Kidney (tissue), 14 donors: ENCODE results near the gene KRTAP5-6. TPM values are rescaled to one million over a fixed set of nuclear protein-coding genes. Genes with fewer than 3 reads are reported as not detected.

ENCODE experiments used
- DNase-seq, 5 donors: peaks; one replicate each; pipeline ENCODE4 v3.0.0-alpha.2; 2013 to 2020
- FAIRE-seq: peaks from 2 replicates; lab custom pipeline; 2012; peaks lifted over from hg19 to GRCh38; lab: Jason Lieb, UNC
- H3K27ac ChIP-seq, 2 donors: one replicate each; pipeline ENCODE4 v1.7.0; 2013; ENCODE audit warnings: low read depth in 2 of 2, low read length in 2 of 2, inconsistent platforms in 1 of 2
- H3K27me3 ChIP-seq: one replicate; pipeline ENCODE4 v1.7.1; 2013; ENCODE audit warnings: low read length, inconsistent platforms; ENCODE audit not compliant: control insufficient read depth, insufficient read depth
- H3K36me3 ChIP-seq, 3 donors: one replicate each; pipeline versions ENCODE4 v1.7.0 to v1.7.1; 2013; ENCODE audit warnings: low read length in 3 of 3, control low read depth in 1 of 3, inconsistent platforms in 1 of 3; ENCODE audit not compliant: insufficient read depth in 3 of 3, control insufficient read depth in 2 of 3
- H3K4me1 ChIP-seq, 3 donors: one replicate each; pipeline versions ENCODE4 v1.7.0 to v1.7.1; 2013; ENCODE audit warnings: low read length in 3 of 3, inconsistent platforms in 1 of 3, low read depth in 1 of 3; ENCODE audit not compliant: control insufficient read depth in 2 of 3, insufficient read depth in 2 of 3
- H3K4me3 ChIP-seq, 3 donors: one replicate each; pipeline versions ENCODE4 v1.7.0 to v1.8.1; 2013; ENCODE audit warnings: low read length in 3 of 3, control low read depth in 1 of 3, inconsistent platforms in 1 of 3
- H3K9ac ChIP-seq, 3 donors: one replicate each; pipeline versions ENCODE4 v1.7.0 to v1.7.1; 2013; ENCODE audit warnings: low read length in 3 of 3, control low read depth in 1 of 3, inconsistent platforms in 1 of 3
- H3K9me3 ChIP-seq, 3 donors: one replicate each; pipeline versions ENCODE4 v1.7.0 to v1.7.1; 2013; ENCODE audit warnings: low read length in 3 of 3, control low read depth in 1 of 3, inconsistent platforms in 1 of 3; ENCODE audit not compliant: control insufficient read depth in 2 of 3, insufficient read depth in 1 of 3
- CTCF ChIP-seq: IDR thresholded peaks from 3 replicates; pipeline ENCODE4 v1.5.1; 2012; ENCODE audit warnings: mild to moderate bottlenecking, moderate library complexity, borderline replicate concordance; ENCODE audit not compliant: insufficient read depth; ENCODE audit errors: extremely low read depth
- intact Hi-C: fragments of 100-400 bp; cut with DNase I; formaldehyde crosslinking; loops from one replicate; pipeline ENCODE4 v1.11.1; 2022
- polyA plus RNA-seq: library from polyadenylated mRNA; stranded (reverse); fragments of 350-450 nt; fragmentation: Illumina TruSeq; extraction: RNeasy Lipid Tissue Mini Kit (QIAGEN cat#74804); gene quantifications from one replicate; pipeline ENCODE4 v1.2.3, GENCODE V29; 2014; ENCODE audit warnings: low read depth, low replicate concordance; ENCODE audit not compliant: insufficient read depth
- total RNA-seq: library from RNA; stranded (reverse); fragmentation: NEBNext Ultra II Directional; extraction: Animal tissue kit (Norgen Biotek cat#: 25700); gene quantifications from one replicate; pipeline ENCODE4 v1.2.1, GENCODE V29; 2021
- donor health status: control.
- donor health status: control.
- donor health status: control.
- donor health status: control.
- donor health status: control.
- donor health status: DM: yes; HTN: yes; CAD: no.
- donor health status: Normal renal cell carcinoma (clear cell type).

Gene KRTAP5-6
- total and polyA plus RNA-seq, 2 donors from 2014 or later = not detected

- Histone ChIP-seq H3K27ac (no peak overlapping the region), H3K4me1 (no peaks in the 10 kb centered on the region), H3K36me3 (no peaks in the 10 kb centered on the region), H3K9ac (no peak overlapping the region), H3K4me3 (no peak overlapping the region), H3K9me3 (peaks cover 2 to 8% (median 5%) of the 10 kb centered on the region in 3 donors), H3K27me3 (no peaks in the 10 kb centered on the region)
- FAIRE-seq (no peak), DNase-seq (peak in 1 of 5 donors; percentile 13)
- no peak for TF ChIP-seq CTCF
- intact Hi-C loops = no loop called here
Measured at GRCh38 chr11:1738380-1738779, 41.4 kb downstream of the KRTAP5-6 start.

DNA sequence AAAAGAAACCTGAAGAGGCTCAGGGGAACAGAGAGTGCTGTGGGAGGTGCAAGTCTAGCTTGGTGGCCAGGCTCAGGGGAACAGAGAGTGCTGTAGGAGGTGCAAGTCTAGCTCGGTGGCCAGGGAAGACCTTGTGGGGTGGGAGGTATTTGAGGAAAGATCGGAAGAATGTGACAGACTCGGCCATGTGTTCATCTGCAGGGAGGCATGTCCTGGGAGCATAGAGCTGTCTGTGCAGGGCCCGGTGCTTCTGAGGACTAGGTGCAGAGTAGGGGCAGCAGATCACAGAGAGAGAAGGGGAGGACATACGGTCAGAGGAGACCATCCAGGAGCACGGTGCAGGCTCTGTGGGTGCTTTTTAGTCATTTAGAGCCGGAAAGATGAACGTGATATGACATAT lies 42.6 kb downstream of the KRTAP5-6 start:
- H3K36me3 ChIP-seq = no peaks in the 10 kb centered on the region
- no peak overlapping the region for H3K4me3 ChIP-seq
- peaks cover 2 to 8% (median 5%) of the 10 kb centered on the region in 3 donors for H3K9me3 ChIP-seq
- intact Hi-C loops = no loop called here
- FAIRE-seq = no peak
- no peak for TF ChIP-seq CTCF
- DNase-seq = peak in 1 of 5 donors; percentile 11
- no peak overlapping the region for H3K9ac ChIP-seq
- H3K27me3 ChIP-seq = no peaks in the 10 kb centered on the region
- peaks cover 0 to 2% (median 2%) of the 10 kb centered on the region in 3 donors for H3K4me1 ChIP-seq
- no peak overlapping the region for H3K27ac ChIP-seq

DNA sequence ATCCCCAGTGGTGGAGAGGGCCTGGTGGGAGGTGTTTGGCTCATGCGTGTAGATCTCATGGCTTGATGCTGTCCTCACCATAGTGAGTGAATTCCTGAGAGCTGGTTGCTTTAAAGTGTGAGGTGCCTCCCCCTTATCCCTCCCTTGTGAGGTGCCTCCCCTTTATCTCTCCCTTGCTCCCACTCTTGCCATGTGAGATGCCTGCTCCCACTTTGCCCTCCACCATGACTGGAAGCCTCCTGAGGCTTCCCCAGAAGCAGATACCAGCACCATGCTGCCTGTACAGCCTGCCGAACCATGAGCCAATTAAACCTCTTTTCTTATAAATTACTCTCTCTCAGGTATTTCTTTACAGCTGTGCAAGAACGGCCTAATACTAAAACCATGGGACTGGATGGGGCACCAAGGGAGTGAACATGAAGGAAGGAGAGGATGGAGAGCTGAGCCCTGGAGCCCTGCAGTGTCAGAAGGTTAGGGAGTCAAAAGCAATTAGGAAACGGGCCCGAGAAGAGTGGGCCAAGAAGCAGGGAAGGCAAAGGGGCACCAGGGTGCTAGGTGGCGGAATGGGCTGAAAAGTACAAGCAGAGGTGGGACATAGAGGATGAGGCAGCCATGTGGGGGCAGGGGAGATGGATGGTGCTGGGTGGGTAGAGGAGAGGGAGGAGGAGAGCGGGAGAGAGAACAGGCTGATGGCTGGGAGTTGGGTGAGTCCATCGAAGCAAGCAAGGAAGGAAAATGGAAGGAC lies 44.0 kb downstream of the KRTAP5-6 start:
- Histone ChIP-seq H3K4me3 (no peak overlapping the region), H3K9me3 (peaks cover 3 to 8% (median 5%) of the 10 kb centered on the region in 3 donors), H3K27me3 (no peaks in the 10 kb centered on the region), H3K4me1 (peaks cover 0 to 16% (median 4%) of the 10 kb centered on the region in 3 donors), H3K27ac (no peak overlapping the region), H3K9ac (no peak overlapping the region), H3K36me3 (peaks cover 0 to 2% (median 0%) of the 10 kb centered on the region in 3 donors)
- TF ChIP-seq CTCF = no peak
- DNase-seq (peak in 1 of 5 donors; percentile 18), FAIRE-seq (no peak)
- intact Hi-C loops = no loop called here
